ENCODE data around the gene RABGAP1L.
A peak's percentile ranks its signal among the peaks of the same experiment; 100 is the strongest.

RABGAP1L gene

GRCh38 chr1:174858301-174858700 lies 699.0 kb downstream of the RABGAP1L start:
- no peak for DNase-seq (ENCODE audit: low spot score)
- in situ Hi-C loops (cut with MboI; ENCODE audit: low pct_unique_long_range_greater_than_20kb, low sequenced_read_pairs, unreplicated experiment): no loop called here
- TF ChIP-seq, protein P1, sequence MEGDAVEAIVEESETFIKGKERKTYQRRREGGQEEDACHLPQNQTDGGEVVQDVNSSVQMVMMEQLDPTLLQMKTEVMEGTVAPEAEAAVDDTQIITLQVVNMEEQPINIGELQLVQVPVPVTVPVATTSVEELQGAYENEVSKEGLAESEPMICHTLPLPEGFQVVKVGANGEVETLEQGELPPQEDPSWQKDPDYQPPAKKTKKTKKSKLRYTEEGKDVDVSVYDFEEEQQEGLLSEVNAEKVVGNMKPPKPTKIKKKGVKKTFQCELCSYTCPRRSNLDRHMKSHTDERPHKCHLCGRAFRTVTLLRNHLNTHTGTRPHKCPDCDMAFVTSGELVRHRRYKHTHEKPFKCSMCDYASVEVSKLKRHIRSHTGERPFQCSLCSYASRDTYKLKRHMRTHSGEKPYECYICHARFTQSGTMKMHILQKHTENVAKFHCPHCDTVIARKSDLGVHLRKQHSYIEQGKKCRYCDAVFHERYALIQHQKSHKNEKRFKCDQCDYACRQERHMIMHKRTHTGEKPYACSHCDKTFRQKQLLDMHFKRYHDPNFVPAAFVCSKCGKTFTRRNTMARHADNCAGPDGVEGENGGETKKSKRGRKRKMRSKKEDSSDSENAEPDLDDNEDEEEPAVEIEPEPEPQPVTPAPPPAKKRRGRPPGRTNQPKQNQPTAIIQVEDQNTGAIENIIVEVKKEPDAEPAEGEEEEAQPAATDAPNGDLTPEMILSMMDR (IDR thresholded peaks at IDR 0.05; ENCODE audit: extremely low read depth, insufficient read depth, missing control alignments): no peak

- in situ Hi-C loops (cut with MboI; ENCODE audit: low pct_unique_long_range_greater_than_20kb, low sequenced_read_pairs, unreplicated experiment): no loop called here
- no peak for DNase-seq (ENCODE audit: low spot score)
- TF ChIP-seq, protein P1 (IDR thresholded peaks at IDR 0.05; ENCODE audit: extremely low read depth, insufficient read depth, missing control alignments): no peak
Measured at GRCh38 chr1:174870319-174870718, 711.0 kb downstream of the RABGAP1L start.

- TF ChIP-seq, protein P1 (IDR thresholded peaks at IDR 0.05; ENCODE audit: extremely low read depth, insufficient read depth, missing control alignments): no peak
- DNase-seq (ENCODE audit: low spot score): no peak
- in situ Hi-C loops (cut with MboI; ENCODE audit: low pct_unique_long_range_greater_than_20kb, low sequenced_read_pairs, unreplicated experiment): no loop called here
Measured at GRCh38 chr1:174871886-174872285, 712.6 kb downstream of the RABGAP1L start.

GRCh38 chr1:174872615-174873058 lies 713.3 kb downstream of the RABGAP1L start:
- no peak for DNase-seq (ENCODE audit: low spot score)
- TF ChIP-seq, protein P1 (IDR thresholded peaks at IDR 0.05; ENCODE audit: extremely low read depth, insufficient read depth, missing control alignments): no peak
- in situ Hi-C loops (cut with MboI; ENCODE audit: low pct_unique_long_range_greater_than_20kb, low sequenced_read_pairs, unreplicated experiment): no loop called here

GRCh38 chr1:174874331-174875053 lies 715.2 kb downstream of the RABGAP1L start:
- DNase-seq (ENCODE audit: low spot score): peak; percentile 33
- TF ChIP-seq, protein P1 (IDR thresholded peaks at IDR 0.05; ENCODE audit: extremely low read depth, insufficient read depth, missing control alignments): no peak
- in situ Hi-C loops (cut with MboI; ENCODE audit: low pct_unique_long_range_greater_than_20kb, low sequenced_read_pairs, unreplicated experiment): no loop called here

DNA sequence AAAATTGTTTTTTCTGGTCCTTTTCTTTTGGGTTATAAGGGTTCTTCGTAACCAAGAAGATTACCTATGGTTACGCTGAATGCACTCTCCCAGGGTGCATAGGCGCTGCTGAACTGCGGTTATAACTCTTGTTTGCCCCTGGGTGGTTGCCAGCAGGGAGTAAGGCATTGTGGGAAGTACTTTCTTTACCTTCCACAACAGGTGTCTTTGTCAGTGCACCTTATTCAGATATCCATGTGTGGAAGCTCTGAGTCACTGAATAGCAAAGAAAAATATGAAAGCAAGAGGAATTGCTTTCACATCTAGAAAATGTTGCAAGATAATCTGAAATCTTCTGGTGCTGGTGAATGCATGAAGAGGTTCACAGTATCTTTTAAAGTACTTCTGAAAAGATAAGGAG lies 716.0 kb downstream of the RABGAP1L start:
- TF ChIP-seq, protein P1 (IDR thresholded peaks at IDR 0.05; ENCODE audit: extremely low read depth, insufficient read depth, missing control alignments): no peak
- DNase-seq (ENCODE audit: low spot score): no peak
- in situ Hi-C loops (cut with MboI; ENCODE audit: low pct_unique_long_range_greater_than_20kb, low sequenced_read_pairs, unreplicated experiment): no loop called here
